ENCODE results near the gene PRMT7. TPM values are rescaled to one million over a fixed set of nuclear protein-coding genes. Genes with fewer than 3 reads are reported as not detected.

The PRMT7 gene
- total RNA-seq, 1 experiment from 2014 or later = 46.4 TPM

DNA sequence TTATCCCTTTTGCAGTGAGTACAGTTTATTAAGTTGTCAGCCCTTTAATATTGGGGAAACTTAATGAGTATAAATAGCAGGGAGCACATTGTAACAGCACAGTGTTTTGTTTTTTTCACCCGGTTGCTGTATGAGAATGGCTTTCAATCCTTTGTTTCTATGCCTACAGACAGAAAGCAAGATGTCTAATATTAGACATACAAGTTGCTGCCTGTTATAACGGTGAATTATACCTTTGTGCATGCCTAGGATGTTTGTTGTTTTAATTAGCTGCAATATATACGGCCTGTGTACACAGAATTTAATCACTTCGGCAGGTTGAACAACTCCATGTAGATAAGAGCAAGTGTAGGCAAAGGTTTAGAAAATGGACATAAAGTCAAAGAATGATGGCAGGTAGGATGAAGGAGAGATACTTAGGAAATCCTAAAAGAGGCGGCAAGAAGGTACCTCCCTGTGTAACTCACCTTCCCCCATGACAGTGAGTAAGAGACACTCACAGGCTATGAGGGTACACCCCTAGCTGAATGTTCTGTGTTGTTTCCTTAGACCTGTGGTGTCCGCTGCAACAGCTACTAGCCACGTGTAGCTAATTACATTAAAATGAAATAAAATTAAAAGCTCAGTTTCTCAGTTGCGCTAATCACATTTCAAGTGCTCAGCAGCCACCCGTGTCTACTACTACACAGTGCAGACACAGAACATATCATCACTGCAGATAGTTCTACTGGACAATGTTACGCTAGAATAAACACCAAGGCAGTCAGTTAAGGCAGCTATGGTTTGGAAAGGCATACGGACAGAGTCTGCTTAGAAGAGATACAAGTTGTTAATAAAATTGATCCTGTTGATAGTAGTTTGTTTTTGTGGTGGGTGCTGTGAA lies 11.0 kb upstream of the PRMT7 start:
- CTCF ChIA-PET = no interaction called here
- no peak overlapping the region for H3K4me3 ChIP-seq (ENCODE audit: low read length)
- no peaks in the 10 kb centered on the region for H3K27me3 ChIP-seq (ENCODE audit: low read length)
- H3F3A ChIP-seq (ENCODE audit: low read length, unreplicated experiment) = peaks cover 3% of the 10 kb centered on the region
- POLR2A ChIA-PET (ENCODE audit: unreplicated experiment) = no interaction called here
- H3K27ac ChIP-seq (ENCODE audit: low read length) = no peak overlapping the region
- no peak overlapping the region for H2AFZ ChIP-seq (ENCODE audit: low read length)
- H3K4me2 ChIP-seq (ENCODE audit: low read length) = no peak overlapping the region
- no peak for DNase-seq
- peaks cover 41% of the 10 kb centered on the region for H3K36me3 ChIP-seq (ENCODE audit: low read depth, low read length)
- TF ChIP-seq EZH2phosphoT487 (IDR thresholded peaks at IDR 0.05; ENCODE audit: borderline replicate concordance, low read length) = no peak
- TF ChIP-seq, protein P1, sequence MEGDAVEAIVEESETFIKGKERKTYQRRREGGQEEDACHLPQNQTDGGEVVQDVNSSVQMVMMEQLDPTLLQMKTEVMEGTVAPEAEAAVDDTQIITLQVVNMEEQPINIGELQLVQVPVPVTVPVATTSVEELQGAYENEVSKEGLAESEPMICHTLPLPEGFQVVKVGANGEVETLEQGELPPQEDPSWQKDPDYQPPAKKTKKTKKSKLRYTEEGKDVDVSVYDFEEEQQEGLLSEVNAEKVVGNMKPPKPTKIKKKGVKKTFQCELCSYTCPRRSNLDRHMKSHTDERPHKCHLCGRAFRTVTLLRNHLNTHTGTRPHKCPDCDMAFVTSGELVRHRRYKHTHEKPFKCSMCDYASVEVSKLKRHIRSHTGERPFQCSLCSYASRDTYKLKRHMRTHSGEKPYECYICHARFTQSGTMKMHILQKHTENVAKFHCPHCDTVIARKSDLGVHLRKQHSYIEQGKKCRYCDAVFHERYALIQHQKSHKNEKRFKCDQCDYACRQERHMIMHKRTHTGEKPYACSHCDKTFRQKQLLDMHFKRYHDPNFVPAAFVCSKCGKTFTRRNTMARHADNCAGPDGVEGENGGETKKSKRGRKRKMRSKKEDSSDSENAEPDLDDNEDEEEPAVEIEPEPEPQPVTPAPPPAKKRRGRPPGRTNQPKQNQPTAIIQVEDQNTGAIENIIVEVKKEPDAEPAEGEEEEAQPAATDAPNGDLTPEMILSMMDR (conservative IDR thresholded peaks at IDR 0.05; ENCODE audit: low read depth, low read length) = no peak
- peaks cover 12% of the 10 kb centered on the region for H3K4me1 ChIP-seq (ENCODE audit: insufficient read depth, low read length)
- no peaks in the 10 kb centered on the region for H3K79me2 ChIP-seq (ENCODE audit: low read length)
- no peaks in the 10 kb centered on the region for H4K20me1 ChIP-seq (ENCODE audit: low read length)
- BruUV-seq (replicated peaks) = TSS peak; percentile 6
- no peaks in the 10 kb centered on the region for H3K9me2 ChIP-seq (replicated peaks; ENCODE audit: low read length)
- no peaks in the 10 kb centered on the region for H3K9me3 ChIP-seq (ENCODE audit: low read length)
- ATAC-seq = no peak
- no peak overlapping the region for H3K9ac ChIP-seq (ENCODE audit: low read length)
- intact Hi-C loops (cut with micrococcal nuclease) = no loop called here

DNA sequence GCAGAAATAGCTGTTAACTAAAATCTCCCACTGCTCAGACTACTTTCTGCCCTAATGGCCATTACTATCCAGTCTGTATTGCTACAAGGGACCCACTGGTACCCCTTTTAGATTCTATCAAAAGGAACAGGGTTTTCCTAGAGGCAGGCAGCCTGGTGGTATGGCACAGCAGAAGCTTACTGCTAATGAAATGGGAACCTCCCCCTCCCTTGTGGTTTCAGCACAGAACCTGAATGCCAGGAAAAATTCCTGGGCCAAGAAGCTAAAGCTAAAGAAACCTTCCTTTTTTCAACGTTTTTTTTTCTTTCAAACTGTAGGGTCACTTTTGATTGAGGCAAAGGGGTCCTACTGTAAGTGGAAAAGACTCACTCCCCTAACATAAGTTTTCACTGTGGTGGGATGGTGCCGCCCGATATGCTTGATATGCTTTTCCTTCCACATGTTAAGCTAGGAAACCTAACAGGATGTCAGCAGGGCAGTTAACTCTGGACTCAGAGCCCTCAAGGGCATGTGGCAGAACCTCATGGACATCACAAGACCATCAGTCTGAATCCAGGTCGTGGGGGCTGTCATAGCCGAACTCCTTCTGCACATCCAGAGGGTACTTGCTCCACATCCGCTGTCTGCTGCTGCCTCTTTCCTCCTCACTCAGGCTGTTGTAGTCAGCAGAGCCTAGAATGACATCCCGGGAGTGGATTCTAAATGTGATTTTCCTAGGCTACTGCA lies 9.9 kb upstream of the PRMT7 start:
- no peaks in the 10 kb centered on the region for H3K27me3 ChIP-seq (ENCODE audit: low read length)
- no peaks in the 10 kb centered on the region for H3K9me3 ChIP-seq (ENCODE audit: low read length)
- ATAC-seq = no peak
- peaks cover 12% of the 10 kb centered on the region for H3K4me1 ChIP-seq (ENCODE audit: insufficient read depth, low read length)
- no peaks in the 10 kb centered on the region for H3K79me2 ChIP-seq (ENCODE audit: low read length)
- no peak overlapping the region for H3K4me3 ChIP-seq (ENCODE audit: low read length)
- no peaks in the 10 kb centered on the region for H3K9me2 ChIP-seq (replicated peaks; ENCODE audit: low read length)
- H3K27ac ChIP-seq (ENCODE audit: low read length) = no peak overlapping the region
- H4K20me1 ChIP-seq (ENCODE audit: low read length) = no peaks in the 10 kb centered on the region
- BruUV-seq (replicated peaks) = no TSS peak
- no peak overlapping the region for H3K9ac ChIP-seq (ENCODE audit: low read length)
- H3K4me2 ChIP-seq (ENCODE audit: low read length) = no peak overlapping the region
- ChIA-PET POLR2A (ENCODE audit: unreplicated experiment) (interaction anchor here (0.8 kb wide), 1 partner anchor 37 kb away, joined by 6 read pairs; the partner anchor contains the start of gene SLC7A6), CTCF (interaction anchor here (0.6 to 1.1 kb wide), 3 partner anchors 10 to 63 kb away, joined by 3 to 4 read pairs (median 3); partner anchors contain the start of genes PRMT7 and SLC7A6OS)
- no peak for TF ChIP-seq EZH2phosphoT487 (IDR thresholded peaks at IDR 0.05; ENCODE audit: borderline replicate concordance, low read length)
- TF ChIP-seq, protein P1 (conservative IDR thresholded peaks at IDR 0.05; ENCODE audit: low read depth, low read length) = no peak
- TF ChIP-seq EZH2 (IDR thresholded peaks at IDR 0.05; ENCODE audit: low read length, unreplicated experiment) = no peak
- intact Hi-C loops (cut with micrococcal nuclease) = no loop called here
- DNase-seq = no peak
- H2AFZ ChIP-seq (ENCODE audit: low read length) = no peak overlapping the region
- peaks cover 3% of the 10 kb centered on the region for H3F3A ChIP-seq (ENCODE audit: low read length, unreplicated experiment)
- peaks cover 46% of the 10 kb centered on the region for H3K36me3 ChIP-seq (ENCODE audit: low read depth, low read length)
